SK-N-SH (cell line): ENCODE results near the gene NTMT2. TPM values are rescaled to one million over a fixed set of nuclear protein-coding genes. Genes with fewer than 3 reads are reported as not detected.

Experiments used
- CTCF ChIA-PET: fragments of 300-600, 350-600 bp; formaldehyde crosslinking; extraction: SDS; loops from one replicate; lab custom pipeline; 2021; lab: Yijun Ruan, JAX
- POLR2A ChIA-PET: fragments of 350-600 bp; sonication (Branson Sonifier 250); formaldehyde crosslinking; extraction: SDS; loops from one replicate; lab custom pipeline; 2020; ENCODE audit warnings: antibody characterized with exemption, inconsistent platforms; lab: Yijun Ruan, JAX
- DNase-seq: peaks from one replicate; pipeline ENCODE4 v3.0.0; 2012
- H2AFZ ChIP-seq: fragments of 200-600 bp; sonication (generic); 2 replicates; pipeline ENCODE4 v1.8.1; 2016; ENCODE audit warnings: antibody characterized with exemption, mild to moderate bottlenecking, low read depth
- H3F3A ChIP-seq: fragments of 200-600 bp; sonication (generic); replicated peaks from 2 replicates; pipeline ENCODE3; 2016; ENCODE audit warnings: antibody characterized with exemption, mild to moderate bottlenecking; ENCODE audit not compliant: insufficient read depth
- H3K27ac ChIP-seq, 2 experiments: fragments of 200-500 bp in 1 of 2; fragments of 200-600 bp in 1 of 2; sonication (Bioruptor generic) in 1 of 2; sonication (generic), shearing (Covaris generic) in 1 of 2; 2 replicates each; pipeline versions ENCODE4 v1.5.1 to v1.6.1; 2014 to 2016; ENCODE audit warnings: low read depth in 2 of 2, inconsistent platforms in 1 of 2, low read length in 1 of 2, mild to moderate bottlenecking in 1 of 2, mixed read lengths in 1 of 2
- H3K27me3 ChIP-seq: fragments of 200-600 bp; sonication (generic), shearing (Covaris generic); 2 replicates; pipeline ENCODE4 v1.6.1; 2016; ENCODE audit warnings: mixed run types; ENCODE audit not compliant: insufficient read depth
- H3K36me3 ChIP-seq, 2 experiments: fragments of 200-500 bp in 1 of 2; fragments of 200-600 bp in 1 of 2; sonication (Bioruptor generic) in 1 of 2; sonication (generic) in 1 of 2; replicated peaks in 1 of 2; 2 replicates each; pipeline versions ENCODE3 to v1.5.1; 2014 to 2016; ENCODE audit warnings: low read length in 1 of 2, mild to moderate bottlenecking in 1 of 2; ENCODE audit not compliant: insufficient read depth in 2 of 2, control insufficient read depth in 1 of 2
- H3K4me1 ChIP-seq, 2 experiments: fragments of 200-500 bp in 1 of 2; fragments of 200-600 bp in 1 of 2; sonication (Bioruptor generic) in 1 of 2; sonication (generic), shearing (Covaris generic) in 1 of 2; 2 replicates each; pipeline versions ENCODE4 v1.5.1 to v1.6.1; 2014 to 2016; ENCODE audit warnings: low read depth in 1 of 2, low read length in 1 of 2, mixed run types in 1 of 2; ENCODE audit not compliant: insufficient read depth in 2 of 2, control insufficient read depth in 1 of 2
- H3K4me2 ChIP-seq: fragments of 200-600 bp; sonication (generic), shearing (Covaris generic); 2 replicates; pipeline ENCODE4 v1.6.1; 2017; ENCODE audit warnings: mixed run types
- H3K4me3 ChIP-seq, 2 experiments: fragments of 200-500 bp in 1 of 2; fragments of 200-600 bp in 1 of 2; sonication (Bioruptor generic) in 1 of 2; sonication (generic), shearing (Covaris generic) in 1 of 2; 2 replicates each; pipeline versions ENCODE4 v1.5.1 to v1.8.1; 2014 to 2016; ENCODE audit warnings: low read depth in 2 of 2, inconsistent platforms in 1 of 2, low read length in 1 of 2, mild to moderate bottlenecking in 1 of 2, mixed read lengths in 1 of 2, moderate library complexity in 1 of 2
- H3K79me2 ChIP-seq: fragments of 200-600 bp; sonication (generic); 2 replicates; pipeline ENCODE4 v1.8.1; 2017; ENCODE audit warnings: mild to moderate bottlenecking; ENCODE audit not compliant: insufficient read depth
- H3K9ac ChIP-seq: fragments of 200-600 bp; sonication (generic); 2 replicates; pipeline ENCODE4 v1.6.1; 2017; ENCODE audit warnings: mixed run types
- H3K9me2 ChIP-seq: fragments of 200-600 bp; sonication (generic); 2 replicates; pipeline ENCODE4 v1.6.1; 2017; ENCODE audit warnings: mixed run types
- H3K9me3 ChIP-seq: fragments of 200-600 bp; sonication (generic); 2 replicates; pipeline ENCODE4 v1.6.1; 2017; ENCODE audit warnings: mixed run types, mild to moderate bottlenecking, moderate library complexity
- H4K20me1 ChIP-seq: fragments of 200-600 bp; sonication (generic); 2 replicates; pipeline ENCODE4 v1.6.1; 2017; ENCODE audit warnings: mild to moderate bottlenecking, mixed run types; ENCODE audit not compliant: insufficient read depth
- CHD2 ChIP-seq: fragments of 150-350 bp; IDR thresholded peaks from 2 replicates; pipeline ENCODE4 v1.6.1; 2018; ENCODE audit warnings: low read length; ENCODE audit not compliant: partially characterized antibody
- EP300 ChIP-seq, 2 experiments: IDR thresholded peaks; 2 replicates each; pipeline versions ENCODE4 v1.4.0 to v1.6.1; 2012; ENCODE audit warnings: borderline replicate concordance in 1 of 2, low read depth in 1 of 2, low read length in 1 of 2
- EZH2phosphoT487 ChIP-seq: fragments of 200-600 bp; sonication (generic); IDR thresholded peaks from 2 replicates; pipeline ENCODE4 v1.6.1; 2017; ENCODE audit warnings: low read depth, mixed run types, mild to moderate bottlenecking, antibody characterized with exemption, moderate library complexity, borderline replicate concordance
- FOSL2 ChIP-seq: IDR thresholded peaks from 2 replicates; pipeline ENCODE4 v1.4.0; 2012; ENCODE audit warnings: low read depth, mild to moderate bottlenecking, moderate library complexity, borderline replicate concordance
- FOXJ3 ChIP-seq: sonication (generic); formaldehyde crosslinking; IDR thresholded peaks from 2 replicates; pipeline ENCODE4 v1.5.1; 2020; ENCODE audit warnings: mild to moderate bottlenecking, missing genetic modification reagents
- MAX ChIP-seq: IDR thresholded peaks from 2 replicates; pipeline ENCODE4 v1.4.0; 2012; ENCODE audit warnings: low read depth
- MEF2A ChIP-seq: IDR thresholded peaks from 2 replicates; pipeline ENCODE4 v1.4.0; 2012; ENCODE audit warnings: low read depth, borderline replicate concordance
- MXI1 ChIP-seq: IDR thresholded peaks from 2 replicates; pipeline ENCODE4 v1.6.1; 2012; ENCODE audit warnings: mild to moderate bottlenecking, low read depth, low read length, improper control_type of control experiment
- NFIC ChIP-seq: IDR thresholded peaks from 2 replicates; pipeline ENCODE4 v1.4.0; 2012; ENCODE audit warnings: borderline replicate concordance
- NRF1 ChIP-seq: IDR thresholded peaks from 2 replicates; pipeline ENCODE4 v1.6.1; 2012; ENCODE audit warnings: low read depth, mild to moderate bottlenecking, low read length
- POLR2AphosphoS5 ChIP-seq: IDR thresholded peaks from 2 replicates; pipeline ENCODE4 v1.6.1; 2012; ENCODE audit warnings: low read depth, low read length
- RFX5 ChIP-seq: IDR thresholded peaks from 2 replicates; pipeline ENCODE4 v1.6.1; 2012; ENCODE audit warnings: mild to moderate bottlenecking, improper control_type of control experiment, low read length
- TAF1 ChIP-seq: IDR thresholded peaks from 2 replicates; pipeline ENCODE4 v1.6.1; 2012; ENCODE audit warnings: low read depth, mild to moderate bottlenecking, low read length, moderate library complexity, borderline replicate concordance
- USF1 ChIP-seq: IDR thresholded peaks from 2 replicates; pipeline ENCODE4 v1.4.0; 2012; ENCODE audit warnings: low read depth, borderline replicate concordance
- WGBS: methylation state at CpG from one replicate; pipeline ENCODE4 v1.1.6; 2017; ENCODE audit warnings: low lambda C conversion rate; 5-methylcytosine and 5-hydroxymethylcytosine counted together
- polyA plus RNA-seq, 3 experiments: library from polyadenylated mRNA; depleted of rRNA; stranded (reverse); fragments of >200 nt; gene quantifications; 2 replicates each; pipeline ENCODE4 v1.2.3, GENCODE V29; 2012
- TF ChIP-seq, protein P1 (sequence below): IDR thresholded peaks from 2 replicates; pipeline ENCODE4 v1.6.1; 2012; ENCODE audit warnings: mild to moderate bottlenecking, low read depth, low read length, moderate library complexity
- TF ChIP-seq, protein P2 (sequence below): fragments of 200-600 bp; sonication (generic); IDR thresholded peaks from 2 replicates; pipeline ENCODE4 v1.6.1; 2017; ENCODE audit warnings: antibody characterized with exemption, mild to moderate bottlenecking, moderate library complexity

Gene NTMT2
- polyA plus RNA-seq, 1 of the 3 experiments (the other 2 are of a cell fraction): not detected

DNA sequence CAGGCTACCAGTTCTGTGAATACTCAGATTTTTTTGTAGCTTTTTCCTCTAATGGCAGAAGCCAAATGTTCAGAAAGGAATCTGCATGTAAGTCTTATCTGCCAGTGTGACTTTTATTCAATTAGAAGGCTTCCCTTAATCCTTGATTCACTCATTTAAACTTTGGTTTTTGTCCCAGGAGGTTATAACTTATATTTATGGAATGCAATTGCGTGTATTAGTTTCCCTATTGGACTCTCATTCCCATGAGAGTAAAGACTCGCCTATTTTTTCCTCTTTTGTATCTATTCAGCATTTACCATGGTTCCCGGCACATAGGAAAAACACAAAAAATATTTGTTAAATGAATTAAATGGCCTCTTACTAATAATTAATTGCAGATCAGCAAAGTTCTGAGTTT lies 3.5 kb downstream of the NTMT2 start:
- WGBS: 26% methylated on average over 3 of the region's 3 CpGs
- Histone ChIP-seq H4K20me1 (no peaks in the 10 kb centered on the region), H3K4me3 (no peak overlapping the region), H3K4me1 (no peaks in the 10 kb centered on the region), H3K27ac (no peak overlapping the region), H3K9me2 (no peaks in the 10 kb centered on the region), H3K27me3 (no peaks in the 10 kb centered on the region), H3F3A (no peaks in the 10 kb centered on the region), H3K4me2 (no peak overlapping the region), H2AFZ (no peak overlapping the region)
- CTCF ChIA-PET: no interaction called here
- POLR2A ChIA-PET: no interaction called here
- DNase-seq: no peak
- TF ChIP-seq USF1: no peak
- TF ChIP-seq CHD2: no peak
- TF ChIP-seq FOXJ3 (CRISPR knock-in tag): no peak
- no peak for TF ChIP-seq FOSL2
- no peak for TF ChIP-seq NFIC
- no peak for TF ChIP-seq EZH2phosphoT487
- TF ChIP-seq, all 33 proteins: peak for 0
- Histone ChIP-seq H3K36me3 (no peaks in the 10 kb centered on the region), H3K79me2 (no peaks in the 10 kb centered on the region), H3K9me3 (no peaks in the 10 kb centered on the region), H3K9ac (no peak overlapping the region)

DNA sequence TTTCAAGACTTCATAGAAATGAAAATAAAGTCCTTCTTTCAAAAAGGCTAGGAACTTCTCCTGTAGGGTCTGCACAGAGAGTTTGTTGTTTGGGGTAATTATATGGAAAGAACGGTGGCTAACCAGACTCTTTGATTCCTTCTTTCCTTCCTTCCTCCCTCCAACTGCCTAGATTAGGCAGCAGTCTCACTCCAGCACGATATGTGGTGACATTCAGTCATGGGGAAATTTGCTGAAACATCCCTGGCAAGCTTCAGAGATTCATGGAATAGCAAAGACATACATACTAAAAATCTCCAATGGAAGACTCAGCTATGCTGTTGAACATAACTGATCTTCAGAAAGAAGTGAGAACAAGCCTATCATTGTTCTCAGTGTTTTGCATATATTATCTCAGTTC lies 4.3 kb downstream of the NTMT2 start:
- no peak for DNase-seq
- 6% methylated on average over 2 of the region's 2 CpGs for WGBS
- H2AFZ ChIP-seq: no peak overlapping the region
- no peaks in the 10 kb centered on the region for H4K20me1 ChIP-seq
- H3K9me2 ChIP-seq: no peaks in the 10 kb centered on the region
- H3K27ac ChIP-seq: no peak overlapping the region
- no peak overlapping the region for H3K4me2 ChIP-seq
- H3K36me3 ChIP-seq: no peaks in the 10 kb centered on the region
- no peaks in the 10 kb centered on the region for H3K4me1 ChIP-seq
- no peak overlapping the region for H3K9ac ChIP-seq
- H3F3A ChIP-seq: no peaks in the 10 kb centered on the region
- no peak overlapping the region for H3K4me3 ChIP-seq
- no peaks in the 10 kb centered on the region for H3K79me2 ChIP-seq
- H3K9me3 ChIP-seq: no peaks in the 10 kb centered on the region
- CTCF ChIA-PET: no interaction called here
- POLR2A ChIA-PET: no interaction called here
- no peaks in the 10 kb centered on the region for H3K27me3 ChIP-seq
- TF ChIP-seq POLR2AphosphoS5: no peak

DNA sequence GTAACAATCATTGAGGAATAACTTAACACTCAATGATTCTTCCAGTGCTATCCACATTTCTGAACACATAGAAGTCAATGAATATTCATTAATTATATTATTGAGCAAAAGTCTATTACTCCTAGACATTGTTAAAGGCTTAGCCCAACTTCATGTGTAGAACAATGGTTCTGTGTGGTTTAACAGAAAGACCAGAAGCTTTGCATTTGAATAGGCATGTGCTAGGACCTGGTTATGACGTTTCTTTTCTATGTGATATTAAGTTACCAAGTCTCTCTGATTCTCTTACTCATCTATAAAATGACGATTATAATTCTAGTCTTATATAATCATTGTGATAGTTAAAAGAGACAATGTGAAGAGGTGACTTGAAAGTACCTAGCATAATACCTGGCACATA lies 5.2 kb downstream of the NTMT2 start:
- CTCF ChIA-PET: no interaction called here
- Histone ChIP-seq H3K36me3 (no peaks in the 10 kb centered on the region), H3K27ac (no peak overlapping the region), H3K9me2 (no peaks in the 10 kb centered on the region), H3K27me3 (no peaks in the 10 kb centered on the region), H3K9ac (no peak overlapping the region), H3K79me2 (no peaks in the 10 kb centered on the region), H3K4me3 (no peak overlapping the region), H3K4me1 (no peaks in the 10 kb centered on the region), H3K4me2 (no peak overlapping the region), H4K20me1 (no peaks in the 10 kb centered on the region), H2AFZ (no peak overlapping the region), H3F3A (no peaks in the 10 kb centered on the region), H3K9me3 (no peaks in the 10 kb centered on the region)
- POLR2A ChIA-PET: no interaction called here
- 13% methylated on average over 2 of the region's 2 CpGs for WGBS
- no peak for DNase-seq
- TF ChIP-seq MEF2A (no peak), POLR2AphosphoS5 (no peak), FOXJ3 (CRISPR knock-in tag) (no peak), MXI1 (no peak), FOSL2 (no peak), CHD2 (no peak), MAX (no peak), RFX5 (no peak), NFIC (no peak), EP300 (IDR thresholded peaks at IDR 0.05; ENCODE audit: borderline replicate concordance in 1 of 2, low read depth in 1 of 2, low read length in 1 of 2) (no peak), NRF1 (no peak), TAF1 (no peak)
- TF ChIP-seq, protein P1, sequence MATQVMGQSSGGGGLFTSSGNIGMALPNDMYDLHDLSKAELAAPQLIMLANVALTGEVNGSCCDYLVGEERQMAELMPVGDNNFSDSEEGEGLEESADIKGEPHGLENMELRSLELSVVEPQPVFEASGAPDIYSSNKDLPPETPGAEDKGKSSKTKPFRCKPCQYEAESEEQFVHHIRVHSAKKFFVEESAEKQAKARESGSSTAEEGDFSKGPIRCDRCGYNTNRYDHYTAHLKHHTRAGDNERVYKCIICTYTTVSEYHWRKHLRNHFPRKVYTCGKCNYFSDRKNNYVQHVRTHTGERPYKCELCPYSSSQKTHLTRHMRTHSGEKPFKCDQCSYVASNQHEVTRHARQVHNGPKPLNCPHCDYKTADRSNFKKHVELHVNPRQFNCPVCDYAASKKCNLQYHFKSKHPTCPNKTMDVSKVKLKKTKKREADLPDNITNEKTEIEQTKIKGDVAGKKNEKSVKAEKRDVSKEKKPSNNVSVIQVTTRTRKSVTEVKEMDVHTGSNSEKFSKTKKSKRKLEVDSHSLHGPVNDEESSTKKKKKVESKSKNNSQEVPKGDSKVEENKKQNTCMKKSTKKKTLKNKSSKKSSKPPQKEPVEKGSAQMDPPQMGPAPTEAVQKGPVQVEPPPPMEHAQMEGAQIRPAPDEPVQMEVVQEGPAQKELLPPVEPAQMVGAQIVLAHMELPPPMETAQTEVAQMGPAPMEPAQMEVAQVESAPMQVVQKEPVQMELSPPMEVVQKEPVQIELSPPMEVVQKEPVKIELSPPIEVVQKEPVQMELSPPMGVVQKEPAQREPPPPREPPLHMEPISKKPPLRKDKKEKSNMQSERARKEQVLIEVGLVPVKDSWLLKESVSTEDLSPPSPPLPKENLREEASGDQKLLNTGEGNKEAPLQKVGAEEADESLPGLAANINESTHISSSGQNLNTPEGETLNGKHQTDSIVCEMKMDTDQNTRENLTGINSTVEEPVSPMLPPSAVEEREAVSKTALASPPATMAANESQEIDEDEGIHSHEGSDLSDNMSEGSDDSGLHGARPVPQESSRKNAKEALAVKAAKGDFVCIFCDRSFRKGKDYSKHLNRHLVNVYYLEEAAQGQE: no peak
- TF ChIP-seq, protein P2, sequence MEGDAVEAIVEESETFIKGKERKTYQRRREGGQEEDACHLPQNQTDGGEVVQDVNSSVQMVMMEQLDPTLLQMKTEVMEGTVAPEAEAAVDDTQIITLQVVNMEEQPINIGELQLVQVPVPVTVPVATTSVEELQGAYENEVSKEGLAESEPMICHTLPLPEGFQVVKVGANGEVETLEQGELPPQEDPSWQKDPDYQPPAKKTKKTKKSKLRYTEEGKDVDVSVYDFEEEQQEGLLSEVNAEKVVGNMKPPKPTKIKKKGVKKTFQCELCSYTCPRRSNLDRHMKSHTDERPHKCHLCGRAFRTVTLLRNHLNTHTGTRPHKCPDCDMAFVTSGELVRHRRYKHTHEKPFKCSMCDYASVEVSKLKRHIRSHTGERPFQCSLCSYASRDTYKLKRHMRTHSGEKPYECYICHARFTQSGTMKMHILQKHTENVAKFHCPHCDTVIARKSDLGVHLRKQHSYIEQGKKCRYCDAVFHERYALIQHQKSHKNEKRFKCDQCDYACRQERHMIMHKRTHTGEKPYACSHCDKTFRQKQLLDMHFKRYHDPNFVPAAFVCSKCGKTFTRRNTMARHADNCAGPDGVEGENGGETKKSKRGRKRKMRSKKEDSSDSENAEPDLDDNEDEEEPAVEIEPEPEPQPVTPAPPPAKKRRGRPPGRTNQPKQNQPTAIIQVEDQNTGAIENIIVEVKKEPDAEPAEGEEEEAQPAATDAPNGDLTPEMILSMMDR: no peak
